Stimulated activated CD8-positive, alpha-beta memory T cell treated with anti-CD3 and anti-CD28 coated beads, Interleukin-2, amount 100 ng/mL, for 1 hour (primary cell): ENCODE results near the gene DHCR7.

ENCODE experiments used
- DNase-seq, 2 donors: peaks; one replicate each; pipeline ENCODE4 v3.0.0-alpha.2; 2020; ENCODE audit warnings: low read depth in 2 of 2

DHCR7 gene

DNA sequence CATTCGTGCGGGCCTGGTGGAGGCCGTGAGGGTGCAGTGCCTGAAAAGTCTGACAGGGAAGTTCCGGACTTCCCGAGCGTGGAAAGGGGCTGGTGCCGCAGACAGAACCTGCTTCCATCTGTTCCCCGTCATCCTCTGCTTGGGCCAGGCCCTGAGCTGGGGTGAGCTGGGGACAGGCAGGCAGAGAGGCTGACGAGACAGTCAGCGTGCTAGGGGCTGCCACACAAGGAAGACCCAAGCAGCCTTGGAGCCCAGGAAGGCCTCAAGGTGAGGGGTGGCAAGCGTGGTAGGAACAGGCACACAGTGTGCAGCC lies 30.3 kb upstream of the DHCR7 start:
- DNase-seq: no peak

DNA sequence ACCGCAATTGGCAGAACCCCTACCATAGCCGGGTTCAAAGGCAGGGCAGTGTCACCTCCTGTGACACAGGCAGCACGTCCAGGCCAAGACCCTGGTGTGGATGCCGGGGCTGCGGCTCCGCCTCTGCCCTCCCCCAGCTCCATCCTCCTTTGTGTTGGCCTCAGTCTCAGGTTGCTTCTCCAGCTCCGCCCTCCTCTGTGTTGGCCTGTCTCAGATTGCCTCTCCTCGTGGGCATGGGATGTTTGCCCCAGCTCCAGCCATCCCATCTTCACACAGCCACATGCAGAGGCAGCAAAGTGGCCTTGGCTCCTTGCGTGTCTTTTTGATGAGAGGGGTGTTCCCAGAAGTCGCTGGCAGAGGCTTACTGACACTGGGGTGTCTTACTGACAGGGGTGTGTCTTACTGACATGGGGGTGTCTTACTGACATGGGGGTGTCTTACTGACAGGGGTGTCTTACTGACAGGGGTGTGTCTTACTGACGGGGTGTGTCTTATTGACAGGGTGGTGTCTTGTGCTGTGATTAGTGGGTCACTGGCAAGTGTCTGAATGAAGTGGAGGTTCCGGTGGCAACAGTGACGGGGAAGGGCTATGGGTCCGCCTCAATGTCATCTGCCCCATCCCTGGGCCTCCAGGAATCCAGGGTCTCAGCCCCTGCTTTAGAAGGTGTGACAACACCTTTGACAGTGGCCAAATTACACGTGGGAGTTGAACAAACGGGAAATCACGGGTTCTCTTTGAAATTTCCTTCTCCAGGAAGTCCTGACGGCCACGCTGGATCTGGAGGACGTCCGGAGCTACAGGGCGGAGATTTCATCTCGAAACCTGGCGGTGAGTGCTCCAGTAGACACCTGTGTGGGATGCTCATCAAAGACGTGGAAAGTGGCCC lies 29.7 kb upstream of the DHCR7 start:
- DNase-seq: no peak

DNA sequence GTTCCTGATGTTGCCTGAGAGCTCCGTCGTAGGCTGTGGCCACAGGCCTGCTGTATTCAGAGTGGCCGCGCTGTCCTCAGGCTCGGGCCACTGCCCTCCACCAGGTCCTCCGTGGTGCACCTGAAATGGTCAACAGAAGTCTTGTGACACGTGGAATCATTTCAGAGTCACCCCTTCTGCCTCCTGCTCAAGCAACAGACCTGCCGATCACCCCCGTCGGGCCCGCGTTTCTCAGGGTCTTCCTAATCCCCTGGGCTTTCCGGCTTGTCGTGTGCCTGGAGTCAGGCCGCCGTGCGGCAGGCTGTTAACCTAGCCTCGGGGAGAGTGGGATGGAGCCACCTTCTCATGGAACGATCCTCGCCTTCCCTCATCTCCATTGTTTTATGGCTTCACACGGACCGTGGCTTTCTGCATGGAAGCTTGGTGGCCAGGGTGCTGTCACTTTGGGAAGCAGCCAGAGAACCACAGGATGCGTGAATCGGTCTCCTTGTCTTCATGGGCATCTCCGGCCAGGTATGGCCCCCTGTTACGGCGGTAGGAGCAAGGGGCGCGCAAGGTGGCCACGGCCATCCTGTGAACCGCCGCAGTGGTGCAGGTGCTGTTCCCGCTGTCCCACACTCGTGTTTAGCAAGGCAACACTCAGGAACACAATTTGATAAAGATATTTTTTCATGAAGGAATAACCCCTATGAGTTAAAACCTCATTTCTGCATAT lies 28.9 kb upstream of the DHCR7 start:
- DNase-seq: no peak

DNA sequence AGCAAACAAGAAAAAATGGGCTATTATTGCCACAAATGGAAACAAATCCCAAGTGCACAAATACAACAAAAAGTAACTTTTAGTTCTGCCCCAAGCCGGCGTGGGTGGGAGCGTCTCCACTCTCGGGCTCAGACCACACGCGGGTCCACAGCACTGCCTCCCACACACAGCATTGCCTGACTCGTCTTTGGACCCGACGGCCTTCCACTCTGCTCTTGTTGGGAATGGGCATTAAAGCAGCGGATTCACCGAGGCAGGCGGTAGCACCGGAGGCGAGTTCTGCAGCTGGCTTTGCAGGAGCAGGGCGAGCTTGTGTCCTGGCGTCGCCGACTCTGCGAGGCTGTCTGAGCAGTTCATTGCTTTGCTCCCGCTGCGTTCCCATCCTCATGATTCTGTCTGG lies 27.8 kb upstream of the DHCR7 start:
- no peak for DNase-seq

DNA sequence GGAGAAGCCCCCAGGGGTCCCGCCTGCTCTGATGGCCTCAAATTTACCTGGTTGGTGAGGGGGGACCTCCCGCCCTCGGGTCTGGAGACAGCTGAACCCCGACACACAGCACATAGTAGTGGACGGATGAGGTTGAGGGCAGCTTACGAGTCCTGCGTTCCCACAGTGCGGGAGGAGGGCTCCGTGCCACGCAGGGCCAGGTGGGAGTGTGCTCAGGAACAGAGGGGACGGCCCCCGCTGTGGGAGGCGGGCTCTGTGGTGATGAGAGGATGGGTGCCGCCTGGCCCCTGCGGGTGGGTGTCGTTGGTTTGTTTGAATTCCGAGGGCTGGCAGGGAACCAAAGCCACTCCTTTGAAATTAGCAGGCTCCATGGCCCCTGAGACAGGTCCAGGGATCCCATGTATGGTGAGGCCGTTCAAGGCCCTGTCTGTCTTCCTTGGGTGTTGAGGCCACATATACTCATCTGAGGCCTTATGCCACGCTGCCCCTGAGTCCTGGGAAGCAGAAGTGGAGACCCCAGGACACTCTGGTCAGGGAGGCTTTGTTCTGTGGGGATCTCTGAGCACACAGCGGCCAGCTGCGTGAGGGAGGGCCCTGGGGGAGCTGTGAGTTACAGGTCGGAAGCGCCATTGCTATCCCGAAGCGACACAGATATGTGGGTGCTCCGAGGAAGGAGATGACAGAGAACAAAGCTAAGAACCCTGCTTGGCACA lies 26.7 kb upstream of the DHCR7 start:
- DNase-seq: no peak

DNA sequence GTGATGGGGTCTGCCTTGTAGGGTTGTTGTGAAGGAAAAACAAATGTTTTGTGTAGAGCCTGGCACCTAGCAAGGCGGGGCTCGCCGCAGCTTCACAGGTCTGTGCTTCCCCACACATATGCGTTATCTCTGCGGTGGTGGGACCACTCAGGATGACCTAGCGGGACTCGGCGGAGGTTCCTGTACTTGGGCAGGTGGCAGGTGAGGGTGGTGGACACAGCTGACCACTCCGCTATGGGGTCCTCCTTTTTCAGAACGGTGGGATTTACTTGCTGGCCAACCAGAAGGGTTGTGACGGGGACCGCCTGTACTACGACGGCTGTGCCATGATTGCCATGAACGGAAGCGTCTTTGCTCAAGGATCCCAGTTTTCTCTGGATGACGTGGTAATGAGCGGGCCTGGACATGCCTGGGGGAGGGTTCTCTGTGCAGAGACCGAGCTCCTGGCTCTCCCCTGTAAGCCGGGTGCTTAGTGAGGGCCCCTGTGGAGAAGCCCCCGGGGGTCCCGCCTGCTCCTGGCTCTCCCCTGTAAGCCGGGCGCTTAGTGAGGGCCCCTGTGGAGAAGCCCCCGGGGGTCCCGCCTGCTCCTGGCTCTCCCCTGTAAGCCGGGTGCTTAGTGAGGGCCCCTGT lies 26.1 kb upstream of the DHCR7 start:
- DNase-seq: no peak

DNA sequence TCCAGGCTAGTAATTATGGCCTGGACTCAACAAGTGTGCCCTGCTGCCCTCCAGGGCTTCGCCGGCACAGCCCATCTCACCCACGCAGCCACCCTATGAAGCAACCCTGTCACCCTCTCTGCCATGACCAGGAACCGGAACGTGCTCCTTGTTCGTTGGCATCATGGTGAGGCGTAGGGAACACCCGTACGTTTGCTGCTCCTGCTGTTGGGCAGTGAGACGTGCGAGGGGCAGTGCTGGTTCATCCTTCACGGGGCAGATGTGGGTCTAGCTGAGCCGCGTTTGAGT lies 25.5 kb upstream of the DHCR7 start:
- DNase-seq: no peak

DNA sequence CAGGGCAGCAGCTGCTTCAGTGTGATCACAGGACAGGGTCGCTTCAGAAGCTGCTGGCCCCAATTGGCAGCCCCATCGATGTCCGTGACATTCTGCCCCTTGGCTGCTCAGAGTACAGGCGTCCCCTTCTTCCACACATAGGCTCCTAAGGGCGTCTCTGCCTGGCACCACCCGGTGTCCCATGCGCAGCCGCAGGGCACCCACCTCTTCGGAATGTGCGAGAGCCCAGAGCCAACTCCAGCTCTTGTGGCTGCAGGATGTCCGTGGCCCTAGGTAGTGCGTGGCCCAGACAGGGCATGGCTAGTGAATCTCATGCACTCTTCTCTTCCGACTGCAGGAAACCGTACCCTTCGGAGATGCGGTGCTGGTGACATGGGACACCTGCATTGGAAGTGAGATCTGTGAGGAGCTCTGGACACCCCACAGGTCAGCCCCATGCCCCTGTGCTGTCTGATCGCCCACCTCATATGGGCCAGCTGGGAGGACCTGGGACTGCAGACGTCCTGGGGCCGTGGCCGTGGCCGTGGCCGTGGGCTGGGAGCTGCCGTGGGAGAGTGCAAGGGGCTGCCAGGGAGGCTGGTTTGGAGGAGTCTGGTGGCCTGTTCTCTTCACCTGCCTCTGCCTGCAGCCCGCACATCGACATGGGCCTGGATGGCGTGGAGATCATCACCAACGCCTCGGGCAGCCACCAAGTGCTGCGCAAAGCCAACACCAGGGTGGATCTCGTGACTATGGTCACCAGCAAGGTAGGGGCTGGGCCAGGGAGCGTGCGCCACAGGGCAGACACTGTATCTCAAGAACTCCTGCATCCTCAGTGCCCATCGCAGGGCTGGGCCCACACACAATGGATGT lies 25.0 kb upstream of the DHCR7 start:
- no peak for DNase-seq

DNA sequence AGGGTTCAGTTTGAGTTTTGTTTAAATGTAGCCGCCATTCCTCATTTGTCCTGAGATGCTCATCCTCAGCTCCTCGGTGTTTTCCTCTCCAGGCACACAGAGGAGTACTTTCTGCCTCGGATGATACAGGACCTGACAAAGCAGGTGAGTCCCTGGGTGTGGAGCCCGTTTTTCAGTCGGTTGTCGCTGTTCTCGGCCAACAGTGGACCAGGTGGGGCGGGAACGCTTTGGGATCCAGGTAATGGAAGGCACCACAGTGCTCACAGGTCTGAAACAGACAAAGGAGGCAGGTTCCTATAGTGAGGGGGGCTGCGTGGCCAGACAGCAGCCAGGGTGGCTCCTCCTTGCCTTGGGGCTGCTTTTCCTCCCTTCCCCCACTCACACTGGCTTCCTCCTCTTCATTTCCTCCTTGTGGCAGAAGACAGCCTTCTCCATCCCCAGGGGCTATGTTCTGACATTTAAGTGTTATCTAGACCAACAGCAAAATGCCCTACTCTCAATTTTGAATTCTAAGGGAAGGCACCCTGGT lies 24.2 kb upstream of the DHCR7 start:
- DNase-seq: no peak

DNA sequence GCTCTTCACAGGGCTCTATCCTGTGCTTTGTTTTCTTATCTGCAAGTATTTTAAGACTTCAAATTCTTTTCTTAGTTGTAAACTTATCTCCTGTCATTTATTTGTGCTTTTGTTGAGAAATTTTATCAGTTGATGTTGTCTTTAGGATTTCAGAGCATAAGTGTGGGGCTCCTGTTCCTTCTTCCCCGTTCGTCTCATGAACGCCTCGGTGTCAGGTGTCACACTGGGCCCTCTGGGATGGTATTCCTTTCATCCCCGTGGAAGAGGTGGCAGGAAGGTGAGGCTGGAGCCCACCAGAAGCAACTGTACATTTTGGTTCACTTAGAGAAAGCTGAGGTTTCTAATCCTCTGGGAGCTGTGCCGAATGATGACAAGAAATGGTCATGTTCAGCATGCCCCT lies 22.8 kb upstream of the DHCR7 start:
- no peak for DNase-seq

DNA sequence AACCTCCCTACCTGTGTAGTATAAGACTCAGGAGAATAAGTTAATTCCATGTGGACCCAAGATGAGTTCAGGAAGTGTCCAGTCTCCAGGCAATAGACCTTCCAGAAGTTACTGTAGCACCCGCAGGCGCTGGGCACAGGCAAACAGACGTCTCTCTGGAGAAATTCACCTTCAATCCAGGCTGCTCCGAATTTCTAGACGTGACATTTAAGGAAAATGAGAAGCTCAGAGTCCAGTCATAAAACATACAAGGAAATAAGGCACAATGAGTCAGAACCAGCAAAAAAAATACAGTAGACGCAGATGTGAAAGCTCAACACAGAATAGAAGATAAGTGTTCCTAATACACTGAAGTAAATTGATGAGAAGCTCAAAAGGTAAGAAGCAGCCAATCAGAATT lies 19.0 kb upstream of the DHCR7 start:
- no peak for DNase-seq

DNA sequence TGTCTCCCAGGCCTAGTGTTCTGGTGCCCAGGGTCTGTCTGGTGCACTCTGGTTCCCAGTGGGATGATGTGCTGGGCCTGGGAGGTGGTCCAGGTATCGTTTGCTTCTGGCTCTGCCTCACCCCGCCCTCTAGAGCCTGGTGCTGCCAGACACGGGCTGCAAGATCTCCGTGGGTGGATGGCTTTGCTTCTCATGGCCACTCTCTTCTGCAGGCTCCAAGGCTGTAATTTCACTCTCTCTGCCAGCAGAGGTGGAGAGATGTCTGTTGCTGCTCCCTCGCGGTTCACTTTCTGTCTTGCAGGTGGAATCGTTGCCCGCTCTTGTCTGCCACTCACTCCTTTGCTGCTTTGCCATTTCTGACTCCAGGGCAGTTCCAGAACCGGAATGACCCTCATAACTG lies 18.2 kb upstream of the DHCR7 start:
- DNase-seq: no peak

DNA sequence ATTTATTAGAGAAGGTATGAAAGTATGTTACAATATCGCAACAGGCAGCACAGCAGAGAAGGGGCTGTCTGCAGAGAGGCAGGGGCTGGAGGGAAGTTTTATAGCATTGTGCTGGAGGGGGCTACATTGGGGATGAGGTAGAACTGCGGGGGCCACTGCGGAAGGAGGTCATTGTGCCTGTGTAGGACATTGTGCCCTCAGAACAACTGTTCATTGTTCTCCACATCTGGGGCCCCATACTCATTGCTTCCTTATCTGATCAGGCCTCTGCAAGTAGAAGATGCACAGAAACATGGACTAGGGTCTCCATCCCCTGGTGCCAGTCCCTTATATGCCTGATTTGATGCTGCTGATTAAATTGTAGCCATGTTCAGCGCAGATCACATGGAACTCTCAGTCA lies 16.9 kb upstream of the DHCR7 start:
- no peak for DNase-seq

DNA sequence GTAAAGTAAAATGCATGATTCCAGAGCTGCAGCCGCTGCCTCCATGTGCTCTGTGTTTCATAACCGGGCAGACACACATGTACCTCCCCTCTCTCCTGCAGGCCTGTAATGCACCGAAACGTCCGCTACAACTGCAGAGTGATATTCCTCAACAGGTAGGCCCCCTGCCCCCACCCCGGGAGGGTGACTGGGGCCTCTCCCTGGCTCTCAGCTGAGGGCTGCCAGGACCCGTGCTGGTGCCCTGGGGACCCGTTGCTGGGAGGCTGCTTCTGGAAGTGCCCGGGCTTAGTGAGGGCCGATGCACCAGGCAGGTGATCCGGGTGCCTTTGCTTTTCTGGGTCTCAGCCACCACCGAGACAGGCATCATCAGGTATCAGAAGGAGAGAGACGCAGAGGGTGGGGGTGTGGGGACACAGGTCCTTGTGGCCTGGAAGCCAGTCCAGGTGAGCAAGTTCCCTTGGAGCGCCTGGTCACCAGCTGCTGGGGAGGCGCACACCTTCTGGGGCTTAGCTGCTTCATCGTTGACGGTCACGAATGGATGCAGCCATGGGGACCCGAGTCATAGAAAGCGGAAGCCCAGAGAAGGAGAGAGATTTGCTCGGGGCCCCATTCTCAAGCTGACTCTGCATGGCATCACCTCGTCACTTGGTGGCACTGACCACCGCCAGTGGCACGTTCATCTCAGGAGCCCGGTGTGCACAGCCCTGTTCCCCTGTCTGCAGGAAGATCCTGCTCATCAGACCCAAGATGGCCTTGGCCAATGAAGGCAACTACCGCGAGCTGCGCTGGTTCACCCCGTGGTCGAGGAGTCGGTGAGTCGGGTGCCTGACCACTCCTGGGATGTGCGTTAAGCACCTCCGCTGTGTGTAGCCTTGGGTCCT lies 15.4 kb upstream of the DHCR7 start:
- DNase-seq: no peak

DNA sequence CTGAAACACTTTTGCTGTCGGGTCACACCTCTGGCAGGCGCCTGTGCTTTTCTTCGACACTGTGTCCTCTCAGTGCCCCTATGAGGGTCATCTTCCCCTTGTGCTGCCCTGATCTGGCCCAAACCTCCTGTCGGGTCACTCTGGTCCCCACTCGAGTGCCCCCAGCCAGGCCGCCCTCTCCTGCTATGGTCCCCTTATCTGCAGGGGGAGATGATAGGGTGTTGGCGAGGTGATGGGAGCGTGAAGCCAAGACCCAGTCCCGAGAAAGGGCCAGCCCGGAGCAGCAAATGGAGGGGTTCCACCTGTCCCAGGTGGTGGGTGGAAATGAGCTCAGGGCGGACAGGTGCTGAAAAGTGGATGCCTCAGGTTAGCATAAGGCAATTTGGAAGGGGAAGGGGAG lies 14.5 kb upstream of the DHCR7 start:
- DNase-seq: no peak

DNA sequence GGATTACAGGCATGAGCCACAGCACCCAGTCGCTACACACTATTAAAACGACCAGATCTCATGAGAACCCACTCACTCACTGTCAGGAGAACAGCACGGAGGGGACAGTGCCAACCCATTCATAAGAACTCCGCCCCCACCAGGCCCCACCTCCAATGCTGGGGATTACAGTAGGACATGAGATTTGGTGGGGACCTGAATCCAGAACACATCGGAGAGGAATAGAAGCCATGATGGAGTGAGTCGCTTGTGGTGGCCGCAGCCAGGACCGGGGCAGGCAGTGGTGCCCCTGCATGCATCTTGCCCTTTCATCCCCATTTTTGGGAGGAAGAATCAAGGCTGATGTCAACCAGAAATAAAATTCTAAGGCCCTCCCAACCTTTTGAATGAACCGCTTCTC lies 13.5 kb upstream of the DHCR7 start:
- no peak for DNase-seq

DNA sequence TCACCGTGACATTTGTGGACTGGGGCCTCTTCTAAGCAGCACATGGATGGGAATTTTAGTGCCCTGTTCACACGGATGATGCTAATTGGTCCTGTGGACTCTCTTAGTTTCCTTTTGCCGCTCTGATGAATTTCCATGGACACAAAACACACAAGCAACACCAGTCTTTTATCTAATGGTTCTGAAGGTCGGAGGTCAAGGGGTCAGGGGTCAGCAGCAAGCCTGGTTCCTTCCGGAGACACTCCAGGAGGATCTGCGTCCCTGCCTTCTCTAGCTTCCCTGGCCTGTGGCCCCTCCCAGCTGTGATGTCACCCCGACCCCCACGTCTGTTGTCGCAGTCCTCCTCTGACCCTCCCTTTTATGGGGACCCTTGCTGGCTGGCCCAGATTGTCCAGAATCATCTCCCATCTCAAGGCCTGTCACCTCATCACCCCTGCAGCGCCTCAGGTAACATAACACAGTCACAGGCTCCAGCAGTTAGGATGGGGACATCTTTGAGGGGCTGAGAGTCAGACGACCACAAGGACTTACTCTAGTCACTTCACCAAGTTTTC lies 11.7 kb upstream of the DHCR7 start:
- no peak for DNase-seq

DNA sequence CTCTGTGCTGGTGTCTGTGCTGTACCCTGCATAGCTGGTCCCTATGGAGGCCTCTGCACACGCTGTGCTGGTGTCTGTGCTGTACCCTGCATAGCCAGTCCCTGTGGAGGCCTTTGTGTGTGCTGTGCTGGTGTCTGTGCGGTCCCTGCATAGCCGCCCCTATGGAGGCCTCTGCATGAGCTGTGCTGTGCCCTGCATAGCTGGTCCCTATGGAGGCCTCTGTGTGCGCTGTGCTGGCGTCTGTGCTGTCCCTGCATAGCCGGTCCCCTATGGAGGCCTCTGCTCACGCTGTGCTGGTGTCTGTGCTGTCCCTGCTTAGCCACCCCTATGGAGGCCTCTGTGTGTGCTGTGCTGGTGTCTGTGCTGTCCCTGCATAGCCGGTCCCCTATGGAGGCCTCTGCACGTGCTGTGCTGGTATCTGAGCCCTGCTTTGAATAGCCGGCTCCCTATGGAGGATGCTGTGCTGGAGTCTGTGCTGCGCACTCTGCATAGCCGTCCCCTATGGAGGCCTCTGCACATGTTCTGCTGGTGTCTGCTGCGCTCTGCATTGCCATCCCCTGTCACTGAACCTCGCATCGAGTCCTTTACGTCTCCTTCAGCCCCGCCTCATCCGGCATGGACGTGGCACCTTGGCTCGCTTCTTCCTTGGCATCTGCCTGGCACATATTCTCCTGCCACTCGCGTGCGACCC lies 11.0 kb upstream of the DHCR7 start:
- DNase-seq: no peak
